ELF-1 (cell line): ENCODE data around the gene PEPD.

ENCODE experiments used
- DNase-seq: peaks from one replicate; pipeline ENCODE4 v3.0.0-alpha.2; 2016; ENCODE audit warnings: low read depth, low spot score

Gene PEPD

DNA sequence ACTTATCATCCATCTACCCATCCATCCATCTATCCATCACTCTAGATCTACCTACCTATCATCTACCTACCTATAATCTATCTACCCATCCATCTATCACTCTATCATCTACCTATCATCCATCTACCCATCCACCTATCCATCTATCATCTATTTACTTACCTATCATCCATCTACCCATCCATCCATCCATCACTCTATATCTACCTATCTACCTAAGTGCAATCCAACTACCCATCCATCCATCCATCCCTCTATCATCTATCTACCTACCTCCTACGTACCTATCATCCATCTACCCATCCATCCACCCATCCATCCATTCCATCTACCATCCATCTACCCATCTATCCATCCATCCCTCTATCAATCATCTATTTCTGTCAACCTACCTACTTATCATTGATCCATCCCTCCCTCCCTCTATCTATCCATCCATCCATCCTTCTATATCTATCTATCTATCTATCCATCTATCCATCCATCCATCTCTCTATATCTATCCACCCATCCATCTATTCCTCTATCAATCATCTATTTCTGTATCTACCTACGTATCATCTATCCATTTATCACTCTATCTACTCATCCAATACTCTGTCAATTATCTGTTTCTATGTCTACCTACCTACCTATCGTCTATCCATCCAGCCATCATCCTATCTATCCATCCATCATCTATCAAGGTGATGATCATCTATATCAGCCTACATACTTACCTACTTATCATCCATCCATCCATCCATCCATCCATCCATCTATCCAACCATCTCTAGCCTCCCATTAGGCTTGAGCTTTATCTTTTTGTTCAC is 99.0 kb downstream of the PEPD start:
- no peak for DNase-seq

DNA sequence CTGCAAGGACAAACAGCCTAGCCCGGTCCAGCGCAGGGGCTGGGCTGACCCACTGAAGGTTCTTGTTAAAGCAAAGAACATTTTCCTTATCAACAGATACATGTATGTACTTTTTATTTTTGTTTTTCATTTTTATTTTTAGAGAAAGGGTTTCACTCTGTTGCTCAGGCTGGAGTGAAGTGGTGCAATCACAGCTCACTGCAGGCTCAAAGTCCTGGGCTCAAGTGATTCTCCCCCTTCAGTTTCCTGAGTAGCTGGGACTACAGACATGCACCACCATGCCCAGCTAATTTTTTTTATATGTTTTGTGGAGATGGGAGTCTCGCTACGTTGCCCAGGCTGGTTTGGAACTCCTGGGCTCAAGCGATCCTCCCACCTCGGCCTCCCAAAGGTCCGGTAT is 100.2 kb downstream of the PEPD start:
- DNase-seq, result no peak

DNA sequence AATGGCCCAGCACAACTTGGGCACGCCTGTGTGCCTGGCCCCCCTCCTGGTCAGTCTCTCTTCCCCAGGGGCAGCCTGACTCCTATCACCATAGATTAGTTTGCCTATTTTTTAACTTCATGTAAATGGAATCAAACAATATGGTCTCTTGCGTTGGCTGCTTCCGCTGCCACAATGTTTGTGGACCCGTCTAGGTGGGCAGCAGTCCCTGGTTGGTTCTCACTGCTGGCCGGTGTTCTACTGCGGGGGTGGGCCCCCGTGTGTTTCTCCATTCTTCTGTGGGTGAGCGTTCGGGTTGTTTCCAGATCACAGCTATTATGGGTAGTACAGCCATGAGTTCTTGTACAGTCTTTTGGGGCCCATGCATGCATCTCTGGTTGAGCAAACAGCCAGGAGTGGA is 100.8 kb downstream of the PEPD start:
- no peak for DNase-seq

DNA sequence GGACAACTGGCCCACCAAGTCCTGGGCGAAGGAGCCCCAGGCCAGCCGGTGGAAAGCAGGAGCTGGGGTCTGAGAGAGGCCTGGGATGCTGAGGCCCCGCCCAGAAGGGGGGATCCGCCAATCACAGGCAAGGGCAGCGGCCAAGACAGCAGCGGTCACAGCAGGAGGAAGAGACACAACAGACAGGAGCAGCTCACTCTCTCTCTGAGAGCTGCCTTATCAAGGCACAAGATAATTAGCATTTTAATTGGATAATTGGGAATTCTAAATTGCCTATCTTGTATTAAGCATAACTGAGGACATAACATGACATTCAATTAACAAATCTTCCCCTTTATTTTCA is 101.8 kb downstream of the PEPD start:
- peak; percentile 82 for DNase-seq

DNA sequence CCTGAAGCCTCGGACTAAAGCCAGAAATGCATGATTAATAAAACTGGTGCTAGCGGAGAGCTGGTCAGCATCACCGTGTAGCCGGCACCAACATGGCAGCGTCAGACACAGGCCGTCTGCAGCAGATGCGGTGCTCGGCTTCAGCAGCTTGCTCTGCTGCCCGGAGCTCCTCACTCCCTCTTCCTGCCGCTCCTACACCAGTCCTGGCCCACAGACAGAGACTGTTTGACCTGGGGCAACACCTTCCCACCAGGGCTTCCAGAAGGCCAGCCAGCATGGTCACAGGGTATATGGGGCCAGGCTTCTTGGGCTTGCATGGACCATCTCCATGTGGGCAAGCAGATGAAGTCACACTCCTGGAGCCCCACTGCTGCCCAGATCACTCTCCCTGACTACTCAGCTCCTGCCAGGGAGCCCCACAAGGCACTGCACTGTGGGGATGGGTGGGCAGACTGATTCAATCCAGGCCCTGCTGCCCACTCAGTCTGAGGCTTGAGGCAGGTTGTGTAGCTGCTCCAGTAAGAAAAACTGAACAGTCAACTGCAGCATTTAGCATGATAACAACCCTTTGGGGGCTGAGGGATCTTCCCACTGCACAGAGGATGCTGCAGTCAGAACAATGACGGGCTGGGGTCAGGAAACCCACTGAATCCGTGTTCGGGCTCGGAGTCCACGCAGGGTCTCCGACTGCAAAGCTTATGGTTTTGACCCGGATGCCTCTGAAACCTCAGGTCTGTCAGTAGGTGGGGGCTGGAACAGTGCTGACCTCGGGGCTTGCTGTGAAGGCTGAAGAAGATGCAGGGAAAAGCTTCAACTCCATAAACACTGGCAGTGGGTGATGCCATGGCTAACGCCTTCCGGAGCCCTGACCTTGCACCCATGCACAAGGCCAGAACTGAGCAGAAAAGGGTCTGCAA is 102.5 kb downstream of the PEPD start:
- no peak for DNase-seq

DNA sequence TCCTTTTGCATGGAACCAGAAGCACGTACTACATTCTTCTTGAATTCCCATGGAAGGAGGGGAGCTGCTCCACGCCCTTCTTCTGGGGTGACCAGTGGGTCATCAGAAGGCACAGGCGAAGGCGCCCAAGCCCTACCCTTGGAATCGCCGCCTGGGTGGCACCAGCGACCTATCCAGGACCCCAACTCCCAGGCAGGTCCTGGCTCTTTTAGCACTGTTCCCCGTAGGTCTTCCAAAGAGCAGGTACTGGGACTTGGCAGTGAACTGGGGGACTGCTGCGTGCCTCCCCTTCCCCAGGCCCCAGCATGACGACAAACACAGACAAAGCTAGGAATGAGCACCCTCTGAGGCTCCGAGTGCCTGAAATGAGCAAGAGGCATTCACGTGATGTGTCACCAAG is 103.1 kb downstream of the PEPD start:
- no peak for DNase-seq

DNA sequence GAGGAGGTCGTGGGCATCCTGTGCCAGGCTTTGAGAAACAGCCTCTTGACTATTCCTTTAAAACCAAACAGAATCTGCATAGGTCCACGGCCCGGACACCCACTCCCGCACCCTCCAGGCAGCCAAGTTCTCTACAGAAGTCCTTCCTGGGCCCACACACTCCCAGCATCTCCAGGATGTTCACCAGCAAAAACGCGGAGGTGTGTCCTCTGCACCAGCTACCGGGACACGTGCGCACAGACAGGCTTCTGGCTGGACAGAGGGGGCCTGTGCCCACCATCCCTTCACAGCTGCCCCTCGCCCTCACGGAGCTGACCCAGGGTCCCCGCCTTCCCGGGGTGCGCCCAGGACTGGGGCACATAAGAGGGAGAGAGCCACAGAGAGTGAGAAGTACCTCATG is 103.8 kb downstream of the PEPD start:
- DNase-seq, result no peak

DNA sequence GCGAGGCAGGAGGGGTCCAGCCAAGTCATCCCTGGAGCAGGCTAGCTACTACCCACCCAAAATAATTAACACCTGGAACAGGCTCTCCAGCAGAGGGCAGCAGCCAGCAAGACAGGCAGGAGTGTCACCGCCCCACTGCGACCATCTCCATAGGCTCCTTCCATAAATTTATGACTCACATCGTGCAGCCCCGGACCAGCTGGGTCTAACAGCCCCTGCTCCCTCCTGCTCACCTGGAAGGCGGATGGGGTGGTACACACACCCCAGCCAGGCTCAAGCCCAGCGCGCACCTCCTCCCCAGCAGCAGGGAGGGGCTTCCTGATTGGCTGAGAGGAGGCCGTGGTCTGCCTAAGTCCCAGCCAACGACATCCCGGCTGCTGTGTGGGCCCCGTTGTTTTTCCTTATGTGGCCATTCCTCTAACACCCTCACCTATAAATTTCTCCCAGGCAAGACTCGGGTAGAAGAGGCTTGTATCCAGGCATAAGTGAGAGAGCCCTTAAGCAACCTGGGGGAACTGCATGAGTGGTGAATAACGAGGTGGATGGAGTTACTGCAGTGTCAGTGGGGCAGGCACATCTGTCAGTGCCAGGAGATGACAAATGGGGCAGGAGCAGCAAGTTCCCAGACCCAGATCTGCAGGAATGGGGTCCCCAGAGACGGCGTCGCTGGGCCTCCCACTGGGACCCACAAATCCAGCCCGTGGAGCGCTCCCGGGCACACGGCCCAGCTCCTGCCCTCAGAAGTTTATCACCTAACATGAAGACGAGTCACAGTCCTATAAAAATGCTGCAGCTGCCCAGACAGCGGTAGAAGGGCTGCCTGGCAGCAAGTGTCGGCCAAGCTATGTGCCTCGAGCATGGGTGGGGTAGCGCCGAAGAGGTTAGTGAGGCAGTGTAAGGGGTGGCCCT is 105.0 kb downstream of the PEPD start:
- peak; percentile 80 for DNase-seq

DNA sequence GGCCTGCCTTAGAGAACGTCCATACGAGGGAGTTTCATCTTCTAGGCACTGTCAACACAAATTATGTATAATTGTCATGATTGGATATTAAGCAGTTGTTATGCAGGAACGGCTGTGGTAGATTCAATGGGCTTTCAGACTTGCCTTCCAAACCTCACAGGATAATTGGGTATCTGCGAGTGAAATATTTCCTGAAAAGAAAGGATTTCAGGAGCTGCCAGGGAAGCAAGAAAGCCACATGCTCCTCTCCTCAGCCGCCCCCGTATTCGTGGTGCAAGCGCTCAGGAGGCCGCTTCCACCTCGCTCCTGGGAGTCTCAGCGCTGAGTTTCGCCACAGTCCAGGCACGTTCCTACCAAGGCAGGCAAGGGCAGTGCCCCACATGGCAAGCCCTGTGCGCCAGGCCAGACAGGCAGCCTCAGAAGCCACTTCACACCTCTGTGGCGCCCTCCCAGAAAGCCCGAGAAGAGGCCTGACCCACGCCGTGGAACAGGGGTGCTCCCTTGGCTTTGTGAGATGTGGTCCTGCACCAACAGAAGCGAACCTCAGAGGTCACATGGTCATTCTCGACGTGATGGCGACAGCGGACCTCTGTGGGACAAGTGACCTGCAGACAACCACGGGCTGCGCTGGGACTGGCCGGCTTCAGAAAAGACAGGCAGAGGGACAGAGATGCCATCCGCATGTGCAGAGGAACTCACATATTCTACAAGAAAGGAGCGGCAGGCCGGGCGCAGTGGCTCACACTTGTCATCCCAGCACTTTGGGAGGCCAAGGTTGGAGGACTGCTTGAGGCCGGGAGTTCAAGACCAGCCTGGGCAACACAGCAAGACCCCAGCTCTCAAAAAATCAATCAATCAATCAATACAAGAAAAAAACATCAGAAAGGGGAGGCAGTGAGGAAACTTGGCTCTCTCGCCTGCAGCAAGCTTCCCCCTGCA is 106.7 kb downstream of the PEPD start:
- no peak for DNase-seq

DNA sequence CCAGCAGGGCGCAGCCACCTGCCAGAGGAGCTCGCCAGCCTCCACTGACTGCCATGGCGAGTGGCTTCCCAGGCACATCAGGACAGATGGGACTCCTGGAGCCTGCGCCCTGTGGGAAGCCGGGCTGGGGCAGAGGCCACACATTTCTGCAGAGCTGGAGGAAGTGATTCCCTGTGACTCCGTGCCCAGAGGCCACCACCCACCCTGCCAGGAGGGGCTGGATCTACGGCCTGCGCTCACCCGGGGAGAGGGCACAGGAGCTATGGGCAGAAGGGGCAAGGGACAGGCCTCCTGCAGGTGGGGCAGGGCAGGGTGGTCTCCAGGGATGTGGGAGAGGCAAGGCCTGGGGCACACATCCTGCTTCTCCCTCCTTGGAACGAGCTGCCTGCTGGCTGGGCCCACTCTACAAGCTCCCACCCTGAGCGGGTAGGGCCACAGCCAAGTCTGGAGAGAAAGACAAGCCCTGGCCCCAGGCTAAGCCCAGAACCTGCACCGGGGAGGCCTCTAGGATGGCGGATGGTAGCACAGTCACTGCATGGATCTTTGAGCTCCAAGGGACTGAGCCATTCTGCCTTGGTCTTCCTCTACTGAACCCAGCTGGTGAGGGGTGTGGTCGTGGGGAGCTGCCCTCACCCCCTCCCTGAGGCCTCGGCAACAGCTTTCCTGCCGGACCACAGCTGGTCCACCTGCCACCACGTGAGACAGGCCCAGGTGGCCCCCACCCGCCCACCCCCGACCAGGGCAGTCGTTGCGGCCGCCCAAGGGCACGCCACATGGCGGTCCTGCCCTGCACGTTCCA is 107.5 kb downstream of the PEPD start:
- no peak for DNase-seq

DNA sequence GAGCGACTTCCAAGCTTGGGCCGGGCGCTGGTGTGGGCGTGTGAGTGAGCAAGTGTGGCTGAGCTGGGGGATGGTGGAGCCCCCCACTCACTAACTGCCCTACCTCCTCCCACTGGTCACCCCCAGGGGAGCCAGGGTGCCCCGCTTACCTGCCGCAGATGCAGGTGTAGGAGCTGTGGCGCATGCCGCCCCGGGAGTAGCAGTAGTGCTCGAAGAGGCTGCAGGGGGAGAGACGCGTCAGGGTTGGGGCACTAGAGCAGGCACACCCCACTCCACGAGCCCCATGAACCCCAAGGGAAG is 108.2 kb downstream of the PEPD start:
- DNase-seq, result no peak

DNA sequence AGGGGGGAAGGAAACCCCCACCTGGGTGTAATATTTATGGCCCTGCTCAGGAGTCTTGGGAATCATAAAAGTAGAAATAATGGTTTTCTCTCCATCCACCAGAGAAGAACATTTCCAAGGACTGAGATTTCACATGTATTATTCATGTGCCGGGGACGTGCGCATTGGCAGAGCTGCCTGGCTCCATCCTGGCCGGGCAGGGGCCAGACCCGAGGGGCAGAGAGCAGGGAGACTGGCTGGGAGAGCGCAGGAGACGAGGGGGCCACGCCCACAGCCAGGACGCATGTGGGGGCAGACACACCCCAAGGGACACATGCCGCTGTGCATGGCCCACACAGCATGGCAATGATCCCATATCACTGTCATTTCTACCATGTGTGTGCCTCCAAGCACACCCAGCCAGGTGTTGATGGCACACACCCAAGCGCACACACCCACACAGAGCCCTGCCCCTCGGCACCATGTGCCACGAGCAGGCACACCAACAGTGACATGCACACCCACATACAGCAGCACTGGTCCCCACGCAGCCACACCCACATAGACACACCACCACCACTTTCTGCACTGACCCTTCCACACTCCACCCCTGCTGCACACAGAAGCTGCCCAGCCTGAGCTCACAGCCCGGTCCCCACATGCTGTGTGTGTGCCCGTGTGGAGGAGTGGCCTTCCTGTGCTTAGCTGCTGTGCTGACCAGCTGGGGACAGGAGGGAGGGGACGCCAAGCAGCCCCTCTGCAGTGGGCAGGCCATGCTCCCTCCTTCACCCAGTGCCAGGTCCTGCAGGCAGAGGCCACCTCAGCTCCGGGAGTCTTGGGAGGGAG is 108.8 kb downstream of the PEPD start:
- no peak for DNase-seq

DNA sequence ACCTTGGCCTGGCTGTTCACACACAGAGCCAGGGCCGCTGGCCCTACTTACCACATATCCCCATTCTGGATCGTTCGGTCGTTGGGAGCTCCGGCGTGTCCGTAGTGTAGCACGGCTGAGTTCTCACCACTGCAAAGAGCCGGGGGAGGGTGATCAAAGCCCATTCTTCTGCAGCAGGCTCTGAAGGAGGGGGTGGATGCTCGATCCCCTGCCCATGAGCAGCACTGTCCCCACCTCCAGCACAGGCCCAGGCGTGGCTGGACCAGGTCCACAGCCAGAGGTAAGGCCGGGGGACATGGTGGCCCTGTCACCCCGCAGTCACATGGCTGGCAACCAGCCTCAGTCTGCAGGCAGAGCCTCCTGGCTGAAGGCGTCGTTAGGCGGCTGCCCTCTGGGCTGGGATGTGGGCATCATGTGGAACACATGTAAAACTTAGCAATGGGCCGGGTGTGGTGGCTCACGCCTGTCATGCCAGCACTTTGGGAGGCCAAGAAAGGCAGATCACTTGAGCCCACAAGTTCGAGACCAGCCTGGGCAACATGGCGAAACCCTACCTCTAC is 109.9 kb downstream of the PEPD start:
- DNase-seq, result no peak

DNA sequence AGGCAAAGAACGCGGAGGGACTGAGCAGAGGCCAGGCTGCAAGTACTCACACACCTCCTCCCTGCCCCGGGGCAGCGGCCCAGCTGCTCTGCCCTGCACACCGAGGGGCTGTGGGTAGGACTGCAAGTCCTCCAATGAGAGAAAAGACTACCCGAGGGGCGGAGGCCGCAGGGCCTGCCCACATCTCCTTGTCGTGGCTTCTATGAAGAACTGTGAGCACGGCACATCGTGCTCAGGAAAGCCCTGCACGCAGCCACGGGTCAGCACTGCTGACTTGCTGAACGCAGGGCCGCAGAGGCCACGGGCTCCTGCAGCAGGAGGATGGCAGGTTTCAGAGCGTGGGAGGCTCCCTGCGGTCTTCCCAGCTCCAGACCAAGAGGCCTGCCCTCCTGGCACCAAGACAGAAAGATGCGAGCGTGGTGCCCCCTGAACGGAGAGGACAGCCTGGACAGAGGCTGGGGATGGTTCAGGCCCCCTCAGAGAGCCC is 110.6 kb downstream of the PEPD start:
- peak; percentile 75 for DNase-seq

DNA sequence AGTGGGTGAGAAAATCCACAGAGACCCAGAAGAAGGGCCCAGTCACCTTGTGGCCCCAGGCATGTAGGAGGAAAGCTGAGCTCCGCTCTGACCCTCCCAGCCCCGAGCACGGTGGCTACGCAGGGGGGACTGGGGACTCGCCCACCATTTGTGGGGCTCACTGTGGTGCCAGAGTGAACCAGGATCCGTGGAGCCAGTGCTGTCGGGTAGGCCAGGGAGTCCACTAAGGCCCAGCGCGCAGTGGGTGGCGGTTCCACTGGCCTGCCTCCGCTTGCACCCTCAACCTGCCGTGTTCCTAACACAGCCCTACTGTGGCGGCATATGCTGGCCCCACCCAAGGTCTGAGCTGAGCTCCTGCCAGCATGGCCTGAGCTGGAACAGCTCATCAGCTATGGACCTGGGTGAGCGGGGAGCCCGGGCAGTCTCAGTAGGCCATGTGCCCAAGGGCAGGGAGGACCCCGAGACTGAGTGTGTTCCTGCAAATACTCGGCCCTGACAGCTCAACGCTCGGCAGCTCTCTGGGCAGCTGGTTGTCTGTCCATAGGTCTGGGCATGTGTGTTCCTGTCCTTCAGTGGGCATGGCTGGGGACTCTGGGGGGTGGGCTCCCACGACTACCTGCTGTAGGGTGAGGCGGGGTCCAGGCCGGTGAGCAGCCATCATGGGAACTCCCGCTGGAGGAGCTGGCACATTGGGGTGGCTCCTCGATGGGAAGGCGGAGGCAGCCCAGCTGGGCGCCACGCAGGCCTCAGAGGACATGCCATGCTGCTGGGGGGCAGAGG is 111.5 kb downstream of the PEPD start:
- no peak for DNase-seq

DNA sequence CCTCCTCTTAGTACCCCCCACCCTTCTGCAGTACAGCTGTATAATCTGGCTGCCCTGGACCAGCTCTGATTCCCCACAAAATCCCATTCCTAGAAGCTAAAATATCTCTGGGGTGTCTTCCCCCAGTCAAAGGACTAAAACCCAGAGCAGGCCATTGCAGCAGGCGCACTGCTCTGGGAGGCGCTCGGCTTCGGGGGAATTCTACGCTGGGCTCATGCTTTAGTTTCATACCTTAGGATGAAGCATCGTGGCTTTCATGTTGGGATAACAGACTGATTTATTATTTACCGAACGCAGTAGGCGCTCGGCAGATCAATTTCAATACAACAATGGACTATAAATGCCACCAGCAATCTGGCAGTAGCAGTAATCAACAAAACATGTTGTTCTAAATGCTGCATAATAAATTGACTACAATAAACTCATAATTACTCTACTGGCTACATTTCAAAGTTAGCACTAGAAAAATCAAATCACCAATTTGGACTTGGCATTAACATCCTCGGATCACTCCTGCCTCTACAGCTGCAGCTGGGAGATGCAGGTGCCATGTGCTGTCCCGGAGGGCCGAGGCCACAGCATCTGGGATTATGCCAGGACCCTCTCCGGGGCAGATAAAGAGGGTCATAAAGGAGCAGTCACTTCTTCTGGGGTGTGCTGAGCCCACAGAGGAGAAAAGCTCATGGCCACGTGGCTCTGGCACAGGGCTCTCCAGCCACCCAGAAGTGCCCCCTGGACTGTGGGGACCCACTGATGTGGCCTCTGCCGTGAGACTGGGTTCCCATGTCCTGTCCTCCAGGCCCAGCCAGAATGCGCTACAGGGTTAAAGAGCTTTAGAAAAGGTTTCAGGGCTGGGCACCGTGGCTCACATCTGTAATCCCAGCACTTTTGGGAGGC is 112.8 kb downstream of the PEPD start:
- no peak for DNase-seq

DNA sequence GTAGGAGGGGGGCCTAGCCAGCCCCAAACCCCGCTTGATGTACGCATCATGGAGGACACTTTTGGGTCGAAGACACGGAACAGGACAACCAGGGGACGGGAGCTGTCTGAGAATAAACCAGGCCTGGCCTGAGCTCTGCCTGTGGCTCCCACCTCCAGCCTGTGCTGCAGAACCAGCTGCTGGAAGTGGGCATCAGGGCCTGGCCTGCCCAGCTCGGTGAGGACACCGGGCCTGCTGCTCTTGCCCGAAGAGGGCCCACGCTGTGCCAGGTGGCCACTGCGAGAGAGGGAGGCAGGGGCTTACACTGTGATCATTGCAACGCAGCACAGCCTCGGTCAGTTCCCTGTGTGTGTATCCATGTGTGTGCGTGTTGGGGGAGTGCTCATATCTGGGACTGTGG is 113.5 kb downstream of the PEPD start:
- no peak for DNase-seq
